D721Med (cell line): ENCODE data around the gene MS4A14.
"Not testable (repeated sequence)": the region's sequence is repeated elsewhere in the genome, so short reads cannot be mapped to it uniquely, and the experiment has no call there.

Source experiments
- DNase-seq: peaks from one replicate; pipeline ENCODE4 v3.0.0; 2011; ENCODE audit warnings: low spot score; ENCODE audit not compliant: insufficient read length
- FAIRE-seq: peaks from 2 replicates; lab custom pipeline; 2011; peaks lifted over from hg19 to GRCh38; lab: Jason Lieb, UNC
- CTCF ChIP-seq: IDR thresholded peaks from 2 replicates; pipeline ENCODE4 v1.5.1; 2012; ENCODE audit warnings: mild to moderate bottlenecking, control low read depth; ENCODE audit not compliant: insufficient read depth; ENCODE audit errors: missing control alignments

MS4A14 gene

DNA sequence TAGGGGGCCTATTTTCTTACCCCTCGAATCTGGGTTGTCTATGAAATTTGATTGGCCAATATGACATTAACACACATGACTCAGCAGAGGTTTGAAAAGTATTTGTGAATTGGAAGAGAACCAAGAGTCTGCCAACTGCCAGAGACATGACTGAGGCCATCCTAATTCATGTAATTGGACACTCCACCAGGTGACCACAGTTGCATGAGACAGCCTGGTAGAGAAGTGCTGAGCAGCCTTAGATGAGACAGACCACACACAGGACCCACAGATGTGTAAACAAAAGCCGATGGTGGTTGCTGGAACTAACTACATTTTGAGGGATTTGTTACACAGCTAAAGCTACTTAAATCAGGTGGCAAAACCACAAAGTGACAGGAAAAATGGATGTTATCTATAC is 32.3 kb downstream of the MS4A14 start:
- no peak for TF ChIP-seq CTCF
- no peak for FAIRE-seq
- no peak for DNase-seq

- no peak for FAIRE-seq
- no peak for TF ChIP-seq CTCF
- DNase-seq, result no peak
Observed at GRCh38 chr11:60429272-60429671, 33.0 kb downstream of the MS4A14 start, which contains the start of gene MS4A5. Gene MS4A5, plus strand, starts transcription at chr11:60429572. Its CDS starts 103 bp downstream, at chr11:60429675.

- DNase-seq (no peak), FAIRE-seq (no peak)
- no peak for TF ChIP-seq CTCF
Observed at GRCh38 chr11:60431251-60431650, 35.0 kb downstream of the MS4A14 start.

DNA sequence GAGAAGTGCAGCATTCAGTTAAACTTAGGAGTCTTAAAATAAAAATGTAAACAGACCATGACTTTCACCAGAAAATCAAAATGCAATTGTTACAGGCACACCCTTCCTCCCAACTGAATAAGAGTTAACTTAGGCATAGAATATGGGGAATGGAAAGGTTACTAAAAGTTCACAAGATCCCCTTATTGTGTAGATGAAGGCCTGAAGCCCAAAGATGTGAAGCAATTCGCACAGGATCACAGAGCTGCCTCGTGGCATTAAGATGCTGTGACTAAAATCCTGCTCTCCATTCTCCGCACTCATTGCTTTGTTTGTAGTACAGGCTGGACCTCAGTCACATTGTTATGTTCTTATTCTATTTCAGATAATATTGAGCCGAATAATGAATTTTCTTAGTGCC is 37.1 kb downstream of the MS4A14 start:
- DNase-seq (no peak), FAIRE-seq (no peak)
- TF ChIP-seq CTCF, result no peak

- no peak for DNase-seq
- no peak for TF ChIP-seq CTCF
- FAIRE-seq, result no peak
Observed at GRCh38 chr11:60447070-60447469, 50.8 kb downstream of the MS4A14 start.

DNA sequence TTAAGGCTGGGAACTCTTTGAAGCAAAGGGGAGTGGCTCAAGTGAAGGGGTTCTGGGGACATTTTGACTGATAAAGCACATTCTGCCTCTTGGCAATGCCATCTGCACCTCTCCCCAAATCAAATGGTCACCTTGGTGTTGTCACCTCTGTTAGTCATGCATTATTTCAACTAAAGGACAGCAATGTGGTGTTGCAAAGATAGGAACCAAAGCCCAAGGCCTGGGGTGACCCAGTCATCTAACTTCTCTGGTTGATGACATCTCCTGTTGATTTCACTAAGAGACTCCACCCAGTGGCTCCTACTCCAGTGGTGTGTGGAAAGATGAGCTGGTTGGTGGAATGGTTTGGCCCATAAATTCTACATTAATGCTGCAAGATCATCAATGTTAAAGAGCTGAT is 51.6 kb downstream of the MS4A14 start:
- FAIRE-seq (no peak), DNase-seq (no peak)
- TF ChIP-seq CTCF, result no peak

GRCh38 chr11:60451185-60451584 is 54.9 kb downstream of the MS4A14 start:
- FAIRE-seq, result not testable (repeated sequence)

GRCh38 chr11:60454212-60454611 is 58.0 kb downstream of the MS4A14 start:
- no peak for TF ChIP-seq CTCF
- DNase-seq (no peak), FAIRE-seq (no peak)

More at GRCh38 chr11:60451185-60451584, 54.9 kb downstream of the MS4A14 start:
- DNase-seq, result not testable (repeated sequence)
